GM19351 (cell line): Measurements from ENCODE around the gene ATP6V0A1.
"Not testable (repeated sequence)": the region's sequence is repeated elsewhere in the genome, so short reads cannot be mapped to it uniquely, and the experiment has no call there.

Experiments used
- ATAC-seq: cut with Tn5 transposase; IDR thresholded peaks from one replicate; pipeline ENCODE4 v1.9.1; 2021; ENCODE audit warnings: mild to moderate bottlenecking, moderate library complexity; ENCODE audit not compliant: unreplicated experiment

Gene ATP6V0A1

DNA sequence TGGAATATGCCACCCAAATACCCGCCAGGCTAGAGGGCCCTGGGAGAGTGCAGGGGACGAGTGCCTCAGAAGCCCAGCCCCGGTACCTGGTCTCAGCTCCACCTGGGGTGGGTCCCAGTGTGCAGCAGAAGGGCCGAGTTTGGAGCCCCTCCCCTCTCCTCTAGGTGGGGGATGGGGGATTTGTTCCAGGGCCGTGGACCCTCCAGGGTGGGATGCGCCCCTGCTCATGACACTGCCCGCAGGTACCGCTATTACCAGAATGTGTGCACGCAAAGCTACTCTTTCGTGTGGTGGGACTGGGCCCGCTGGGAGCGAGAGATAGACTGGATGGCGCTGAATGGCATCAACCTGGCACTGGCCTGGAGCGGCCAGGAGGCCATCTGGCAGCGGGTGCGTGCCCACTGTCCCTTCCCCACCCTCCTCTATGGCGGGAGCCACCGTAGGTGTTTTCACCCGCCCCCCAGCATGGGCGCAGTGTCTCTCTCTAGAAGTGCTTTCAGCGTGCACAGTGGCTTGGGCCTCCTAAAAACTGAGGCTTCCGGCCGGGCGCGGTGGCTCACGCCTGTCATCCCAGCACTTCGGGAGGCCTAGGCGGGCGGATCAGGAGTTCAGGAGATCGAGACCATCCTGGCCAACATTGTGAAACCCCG is 78.6 kb downstream of the ATP6V0A1 start:
- ATAC-seq: no peak

DNA sequence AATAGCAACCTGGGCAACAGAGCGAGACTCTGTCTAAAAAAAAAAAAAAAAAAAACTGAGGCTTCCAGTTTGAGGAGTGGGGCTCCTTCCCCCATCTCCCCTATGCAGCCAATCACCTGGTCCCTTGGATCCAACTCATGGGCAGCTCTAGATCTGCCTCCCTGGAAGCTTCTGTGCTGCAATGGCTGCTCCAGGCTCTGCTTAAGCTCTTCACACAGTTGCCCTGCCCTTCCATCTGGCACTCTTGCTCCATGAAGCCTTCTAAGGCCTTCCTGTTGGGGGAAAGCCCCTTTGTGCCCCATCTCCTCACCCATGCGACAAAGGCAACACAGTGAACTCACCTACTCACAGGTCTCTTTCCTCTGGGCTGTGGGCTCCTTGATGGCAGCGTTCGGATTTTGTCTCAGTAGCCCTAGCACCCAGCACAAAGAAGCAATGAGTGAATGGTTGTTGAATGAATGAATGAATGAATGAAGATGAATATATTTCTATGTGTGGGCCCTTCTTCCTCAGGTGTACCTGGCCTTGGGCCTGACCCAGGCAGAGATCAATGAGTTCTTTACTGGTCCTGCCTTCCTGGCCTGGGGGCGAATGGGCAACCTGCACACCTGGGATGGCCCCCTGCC is 79.3 kb downstream of the ATP6V0A1 start:
- ATAC-seq: no peak

DNA sequence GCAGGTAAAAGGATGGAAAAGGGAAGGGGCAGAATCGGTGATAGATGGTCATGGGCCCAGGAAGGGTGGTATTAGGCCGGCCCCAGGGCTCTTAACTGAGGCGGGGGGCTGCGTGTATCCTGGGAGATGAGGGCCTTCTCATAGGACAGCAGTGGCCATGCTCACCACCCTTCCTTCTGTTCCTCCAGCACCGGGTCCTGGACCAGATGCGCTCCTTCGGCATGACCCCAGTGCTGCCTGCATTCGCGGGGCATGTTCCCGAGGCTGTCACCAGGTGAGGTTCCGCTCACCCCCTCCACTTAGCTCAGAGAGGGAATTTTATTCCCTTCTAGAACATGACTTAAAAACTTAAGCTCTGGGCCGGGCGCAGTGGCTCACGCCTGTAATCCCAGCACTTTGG is 79.8 kb downstream of the ATP6V0A1 start:
- no peak for ATAC-seq

DNA sequence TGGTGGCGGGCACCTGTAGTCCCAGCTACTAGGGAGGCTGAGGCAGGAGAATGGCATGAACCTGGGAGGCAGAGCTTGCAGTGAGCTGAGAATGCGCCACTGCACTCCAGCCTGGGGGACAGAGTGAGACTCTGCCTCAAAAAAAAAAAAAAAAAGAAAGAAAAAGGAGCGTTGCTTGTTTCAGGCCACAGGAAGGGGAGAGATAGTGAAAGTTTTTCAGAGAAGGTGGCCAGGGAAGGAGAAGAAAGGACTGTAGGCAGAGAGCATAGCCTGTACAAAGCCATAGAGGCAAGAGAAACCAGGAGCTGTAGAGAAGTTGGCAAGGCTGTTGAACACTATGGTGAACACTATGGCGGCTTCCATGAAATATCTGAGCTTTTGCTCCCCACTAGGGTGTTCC is 81.9 kb downstream of the ATP6V0A1 start:
- not testable (repeated sequence) for ATAC-seq

DNA sequence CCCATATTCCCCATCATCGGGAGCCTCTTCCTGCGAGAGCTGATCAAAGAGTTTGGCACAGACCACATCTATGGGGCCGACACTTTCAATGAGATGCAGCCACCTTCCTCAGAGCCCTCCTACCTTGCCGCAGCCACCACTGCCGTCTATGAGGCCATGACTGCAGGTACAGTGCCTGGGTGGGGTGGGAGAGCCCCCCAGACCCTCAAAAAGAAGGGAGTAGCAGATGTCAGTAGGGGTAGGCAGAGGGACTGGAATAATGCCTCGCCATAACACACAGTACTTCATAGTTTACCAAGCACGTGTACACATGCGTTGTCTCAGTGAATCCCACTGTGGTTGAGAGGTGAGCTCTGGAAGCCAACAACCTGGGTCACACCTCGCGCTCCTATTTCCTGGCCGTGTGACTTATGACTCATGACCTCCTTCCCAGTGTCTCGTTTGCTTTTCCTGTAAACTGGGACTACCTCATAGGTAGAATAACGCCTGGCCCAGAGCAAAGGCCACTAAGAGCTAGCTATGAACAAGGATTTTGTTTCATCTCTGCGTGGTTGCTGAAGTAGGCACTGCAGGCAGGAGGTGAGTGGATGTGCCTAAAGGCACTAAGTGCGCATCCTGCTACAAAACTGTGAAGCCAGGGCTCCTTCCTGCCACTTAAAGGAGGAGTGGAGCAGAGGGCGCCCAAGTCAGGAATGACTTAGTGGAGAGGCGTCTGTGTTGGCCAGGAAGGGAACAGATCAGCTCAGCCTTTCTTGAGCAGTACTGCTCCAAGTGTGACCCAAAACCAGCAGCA is 82.6 kb downstream of the ATP6V0A1 start:
- no peak for ATAC-seq

DNA sequence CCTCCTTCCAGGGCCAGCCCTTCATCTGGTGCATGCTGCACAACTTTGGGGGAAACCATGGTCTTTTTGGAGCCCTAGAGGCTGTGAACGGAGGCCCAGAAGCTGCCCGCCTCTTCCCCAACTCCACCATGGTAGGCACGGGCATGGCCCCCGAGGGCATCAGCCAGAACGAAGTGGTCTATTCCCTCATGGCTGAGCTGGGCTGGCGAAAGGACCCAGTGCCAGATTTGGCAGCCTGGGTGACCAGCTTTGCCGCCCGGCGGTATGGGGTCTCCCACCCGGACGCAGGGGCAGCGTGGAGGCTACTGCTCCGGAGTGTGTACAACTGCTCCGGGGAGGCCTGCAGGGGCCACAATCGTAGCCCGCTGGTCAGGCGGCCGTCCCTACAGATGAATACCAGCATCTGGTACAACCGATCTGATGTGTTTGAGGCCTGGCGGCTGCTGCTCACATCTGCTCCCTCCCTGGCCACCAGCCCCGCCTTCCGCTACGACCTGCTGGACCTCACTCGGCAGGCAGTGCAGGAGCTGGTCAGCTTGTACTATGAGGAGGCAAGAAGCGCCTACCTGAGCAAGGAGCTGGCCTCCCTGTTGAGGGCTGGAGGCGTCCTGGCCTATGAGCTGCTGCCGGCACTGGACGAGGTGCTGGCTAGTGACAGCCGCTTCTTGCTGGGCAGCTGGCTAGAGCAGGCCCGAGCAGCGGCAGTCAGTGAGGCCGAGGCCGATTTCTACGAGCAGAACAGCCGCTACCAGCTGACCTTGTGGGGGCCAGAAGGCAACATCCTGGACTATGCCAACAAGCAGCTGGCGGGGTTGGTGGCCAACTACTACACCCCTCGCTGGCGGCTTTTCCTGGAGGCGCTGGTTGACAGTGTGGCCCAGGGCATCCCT is 84.8 kb downstream of the ATP6V0A1 start:
- no peak for ATAC-seq

DNA sequence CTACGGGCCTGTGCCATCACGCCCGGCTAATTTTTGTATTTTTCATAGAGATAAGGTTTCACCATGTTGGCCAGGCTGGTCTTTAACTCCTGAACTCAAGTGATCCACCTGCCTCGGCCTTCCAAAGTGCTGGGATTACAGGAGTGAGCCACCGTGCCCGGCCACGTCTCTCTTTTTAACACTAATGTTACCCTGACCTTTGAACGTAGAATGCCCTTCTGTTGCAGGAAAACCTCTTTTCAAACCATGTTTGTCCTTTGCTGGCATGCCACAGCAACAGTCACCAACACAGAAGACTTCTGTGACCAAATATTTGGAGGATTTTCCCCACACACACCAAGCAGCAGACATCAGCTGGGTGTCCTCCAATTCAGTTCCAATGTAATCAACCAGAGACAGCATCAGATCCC is 86.2 kb downstream of the ATP6V0A1 start:
- no peak for ATAC-seq

DNA sequence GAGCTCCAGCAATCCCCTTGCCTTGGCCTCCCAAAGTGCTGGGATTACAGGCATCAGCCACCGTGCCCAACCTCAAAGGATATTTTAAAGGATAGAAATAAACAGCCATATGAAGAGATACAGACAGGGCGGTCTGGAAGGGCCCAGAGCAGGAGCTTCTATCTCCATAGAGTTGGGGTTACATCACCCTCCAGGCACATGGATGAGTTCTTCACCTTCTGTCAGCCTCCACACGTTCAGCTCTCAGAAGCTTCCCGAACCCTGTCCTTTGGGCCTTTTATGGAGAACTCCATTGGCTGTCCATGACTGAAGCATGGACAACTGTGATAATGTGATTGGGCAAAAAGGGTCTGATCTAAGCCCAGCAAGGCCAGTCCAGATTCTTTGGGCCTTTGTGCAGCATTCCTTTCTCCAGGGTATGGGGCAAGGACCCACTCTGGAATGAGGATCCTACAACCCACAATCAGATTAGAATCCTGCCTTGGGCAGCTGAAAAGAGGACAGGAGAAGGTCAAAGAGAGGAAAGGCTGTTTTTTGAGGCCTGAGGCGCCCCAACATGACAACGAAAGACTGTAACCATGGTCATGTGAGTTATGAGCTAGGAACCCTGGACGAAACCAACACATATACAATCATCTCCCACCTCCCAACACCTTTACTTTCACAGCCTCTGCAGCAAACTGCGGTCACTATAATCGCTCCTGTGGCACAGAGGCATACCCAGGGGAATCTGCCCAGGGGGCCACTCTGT is 87.3 kb downstream of the ATP6V0A1 start:
- not testable (repeated sequence) for ATAC-seq

DNA sequence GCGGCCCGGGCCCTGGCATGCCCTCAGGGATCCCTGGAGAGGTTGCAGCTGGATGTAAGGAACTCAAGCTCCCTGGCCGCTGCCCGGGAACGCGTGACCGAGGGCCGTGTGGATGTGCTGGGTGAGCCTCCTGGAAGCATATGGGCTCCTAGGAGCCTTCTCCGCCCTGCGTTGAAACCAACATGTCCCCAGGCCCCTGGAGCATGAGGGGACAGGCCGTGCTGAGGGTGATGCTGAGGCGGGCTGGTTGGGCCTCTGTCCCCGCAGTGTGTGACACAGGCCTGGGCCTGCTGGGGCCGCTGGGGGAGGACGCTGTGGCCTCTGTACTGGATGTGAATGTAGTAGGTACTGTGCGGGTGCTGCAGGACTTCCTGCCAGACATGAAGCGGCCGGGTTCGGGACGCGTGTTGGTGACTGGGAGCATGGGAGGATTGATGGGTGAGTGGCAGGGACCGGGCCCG is 88.4 kb downstream of the ATP6V0A1 start:
- ATAC-seq: no peak

DNA sequence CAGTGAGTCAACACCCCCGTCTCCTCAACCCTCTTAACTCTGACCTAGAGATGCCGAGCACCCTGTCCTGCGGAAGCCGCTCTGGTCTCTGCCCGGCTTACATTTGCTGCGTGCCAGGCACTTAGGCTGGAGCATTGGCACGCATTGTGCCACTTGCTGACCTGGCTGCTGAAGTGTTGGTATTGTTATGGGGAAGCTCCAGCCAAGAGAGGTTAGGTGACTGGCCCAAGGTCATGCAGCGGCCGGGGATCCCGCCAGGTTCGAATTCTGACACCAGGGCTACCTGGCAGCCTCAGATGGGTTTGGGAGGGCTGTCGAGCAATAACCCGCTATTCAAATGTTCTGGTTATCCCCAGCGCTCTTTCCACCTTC is 89.0 kb downstream of the ATP6V0A1 start:
- ATAC-seq: no peak

DNA sequence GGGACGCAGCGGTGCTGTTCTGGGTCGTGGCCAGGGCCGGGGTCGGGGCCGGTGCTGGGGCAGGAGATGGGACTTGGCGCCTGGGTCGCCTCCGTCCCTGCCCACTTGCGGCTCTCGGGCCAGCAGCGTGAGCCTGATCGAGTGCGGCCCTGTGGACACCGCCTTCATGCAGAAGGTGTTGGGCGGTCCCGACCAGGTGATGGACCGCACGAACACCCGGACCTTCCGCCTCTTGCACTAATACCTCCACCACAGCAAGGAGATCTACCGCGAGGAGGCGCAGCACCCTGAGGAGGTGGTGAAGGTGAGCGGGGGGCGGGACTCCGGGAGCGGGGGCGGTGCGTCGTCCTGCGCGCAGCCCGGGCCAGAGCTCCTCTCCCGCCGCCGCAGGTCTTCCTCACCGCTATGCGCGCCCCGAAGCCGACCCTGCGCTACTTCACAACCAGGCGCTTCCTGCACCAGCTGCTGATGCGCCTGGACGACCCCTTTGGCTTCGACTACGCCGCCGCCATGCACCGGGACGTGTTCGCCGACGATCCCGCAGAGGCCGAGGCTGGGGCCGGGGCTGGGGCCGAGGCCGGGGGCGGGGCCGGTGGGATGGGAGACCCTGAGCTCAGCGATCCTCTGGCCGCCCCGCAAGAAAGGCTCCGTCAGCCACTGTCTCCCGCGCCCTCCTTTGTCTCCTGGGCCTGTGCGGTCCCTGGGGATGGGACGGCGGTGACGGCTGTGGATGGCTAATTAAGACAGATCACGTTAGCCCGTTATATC is 89.6 kb downstream of the ATP6V0A1 start:
- ATAC-seq: peak; percentile 69

DNA sequence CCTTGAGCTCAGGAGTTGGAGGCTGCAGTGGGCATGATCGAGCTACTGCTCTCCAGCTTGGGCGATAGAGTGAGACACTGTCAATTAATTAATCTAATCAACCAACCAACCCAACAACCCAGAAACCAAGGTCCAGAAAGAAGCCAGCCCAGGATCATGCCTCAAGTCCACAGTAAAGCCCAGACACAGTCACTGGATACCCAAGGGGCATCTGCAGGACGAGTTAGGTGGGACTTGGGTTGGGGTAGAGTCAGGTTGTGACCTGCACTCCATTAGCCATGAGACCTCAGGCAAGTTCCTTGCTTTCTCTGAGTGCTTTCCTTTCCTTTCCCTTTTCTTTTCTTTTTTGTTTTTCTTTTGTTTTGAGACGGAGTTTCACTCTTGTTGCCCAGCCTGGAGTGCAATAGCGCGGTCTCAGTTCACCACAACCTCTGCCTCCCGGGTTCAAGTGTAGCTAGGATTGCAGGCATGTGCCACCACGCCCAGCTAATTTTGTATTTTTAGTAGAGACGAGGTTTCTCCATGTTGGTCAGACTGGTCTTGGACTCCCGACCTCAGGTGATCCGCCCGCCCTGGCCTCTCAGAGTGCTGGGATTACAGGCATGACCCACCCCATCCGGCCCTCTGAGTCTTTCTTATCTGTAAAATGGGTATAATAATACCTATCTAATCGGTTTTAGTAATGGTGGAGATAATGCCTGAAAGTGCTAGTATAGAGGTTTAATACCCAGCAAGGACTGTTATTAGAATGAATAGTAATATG is 90.5 kb downstream of the ATP6V0A1 start:
- no peak for ATAC-seq

DNA sequence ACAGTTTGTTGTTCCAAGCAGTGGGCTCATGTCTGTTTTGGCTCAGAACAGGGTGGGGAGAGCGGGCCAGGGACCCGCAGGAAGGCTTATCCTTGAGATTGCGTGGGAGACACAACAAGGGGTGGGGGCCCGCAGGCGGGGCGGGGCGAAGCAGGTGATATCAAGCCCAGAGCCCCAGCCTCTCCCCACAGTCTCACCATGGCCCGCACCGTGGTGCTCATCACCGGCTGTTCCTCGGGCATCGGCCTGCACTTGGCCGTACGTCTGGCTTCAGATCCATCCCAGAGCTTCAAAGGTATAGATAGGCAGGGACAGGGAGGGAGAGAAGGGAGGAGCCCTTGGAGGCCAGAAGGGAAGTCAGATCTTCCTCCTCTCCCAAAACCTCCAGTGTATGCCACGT is 94.1 kb downstream of the ATP6V0A1 start, which contains the start of gene HSD17B1:
TSS of gene HSD17B1 (plus strand) at position 188 of the 400 bp plus-strand sequence. CDS start at position 199, 11 bp downstream.
- not testable (repeated sequence) for ATAC-seq

DNA sequence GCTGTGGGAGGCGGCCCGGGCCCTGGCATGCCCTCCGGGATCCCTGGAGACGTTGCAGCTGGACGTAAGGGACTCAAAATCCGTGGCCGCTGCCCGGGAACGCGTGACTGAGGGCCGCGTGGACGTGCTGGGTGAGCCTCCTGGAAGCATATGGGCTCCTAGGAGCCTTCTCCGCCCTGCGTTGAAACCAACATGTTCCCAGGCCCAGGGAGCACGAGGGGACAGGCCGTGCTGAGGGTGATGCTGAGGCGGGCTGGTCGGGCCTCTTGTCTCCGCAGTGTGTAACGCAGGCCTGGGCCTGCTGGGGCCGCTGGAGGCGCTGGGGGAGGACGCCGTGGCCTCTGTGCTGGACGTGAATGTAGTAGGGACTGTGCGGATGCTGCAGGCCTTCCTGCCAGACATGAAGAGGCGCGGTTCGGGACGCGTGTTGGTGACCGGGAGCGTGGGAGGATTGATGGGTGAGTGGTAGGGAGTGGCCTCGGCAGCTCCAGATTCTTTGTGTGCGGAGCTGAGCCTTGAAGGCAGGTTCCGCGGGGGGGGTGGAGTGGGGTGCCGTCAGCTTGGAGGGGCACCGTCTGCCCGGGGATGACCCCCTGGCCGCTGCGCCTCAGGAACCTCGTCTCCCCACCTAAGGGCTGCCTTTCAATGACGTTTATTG is 94.6 kb downstream of the ATP6V0A1 start:
- no peak for ATAC-seq

DNA sequence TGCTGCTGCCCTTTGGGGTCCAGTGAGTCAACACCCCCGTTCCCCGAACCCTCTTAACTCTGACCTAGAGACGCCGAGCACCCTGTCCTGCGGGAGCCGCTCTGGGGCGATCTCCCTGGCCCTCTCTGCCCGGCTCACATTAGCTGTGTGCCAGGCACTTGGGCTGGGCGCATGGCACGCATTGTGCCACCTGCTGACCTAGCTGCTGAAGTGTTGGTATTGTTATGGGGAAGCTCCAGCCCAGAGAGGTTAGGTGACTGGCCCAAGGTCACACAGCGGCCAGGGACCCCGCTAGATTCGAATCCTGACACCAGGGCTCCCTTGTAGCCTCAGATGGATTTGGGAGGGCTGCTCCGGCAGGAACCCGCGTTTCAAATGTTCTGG is 95.2 kb downstream of the ATP6V0A1 start:
- no peak for ATAC-seq

DNA sequence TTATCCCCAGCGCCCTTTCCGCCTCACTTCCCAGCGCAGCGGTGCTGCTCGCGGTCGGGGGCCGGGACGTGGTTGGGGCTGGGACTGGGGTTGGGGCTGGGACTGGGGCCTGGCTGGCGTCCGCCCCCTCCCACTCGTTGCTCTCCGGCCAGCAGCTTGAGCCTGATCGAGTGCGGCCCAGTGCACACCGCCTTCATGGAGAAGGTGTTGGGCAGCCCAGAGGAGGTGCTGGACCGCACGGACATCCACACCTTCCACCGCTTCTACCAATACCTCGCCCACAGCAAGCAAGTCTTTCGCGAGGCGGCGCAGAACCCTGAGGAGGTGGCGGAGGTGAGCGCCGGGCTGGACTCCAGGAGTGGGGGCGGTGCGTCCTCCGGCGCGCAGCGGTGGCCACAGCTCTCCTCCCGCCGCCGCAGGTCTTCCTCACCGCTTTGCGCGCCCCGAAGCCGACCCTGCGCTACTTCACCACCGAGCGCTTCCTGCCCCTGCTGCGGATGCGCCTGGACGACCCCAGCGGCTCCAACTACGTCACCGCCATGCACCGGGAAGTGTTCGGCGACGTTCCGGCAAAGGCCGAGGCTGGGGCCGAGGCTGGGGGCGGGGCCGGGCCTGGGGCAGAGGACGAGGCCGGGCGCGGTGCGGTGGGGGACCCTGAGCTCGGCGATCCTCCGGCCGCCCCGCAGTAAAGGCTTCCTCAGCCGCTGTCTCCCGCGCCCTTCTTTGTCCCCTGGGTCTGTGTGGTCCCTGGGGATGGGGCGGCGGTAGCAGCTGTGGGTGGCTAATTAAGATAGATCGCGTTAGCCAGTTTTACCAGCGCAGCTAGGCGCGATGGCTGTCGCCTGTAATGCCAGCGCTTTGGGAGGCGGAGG is 95.8 kb downstream of the ATP6V0A1 start:
- ATAC-seq: peak; percentile 82

DNA sequence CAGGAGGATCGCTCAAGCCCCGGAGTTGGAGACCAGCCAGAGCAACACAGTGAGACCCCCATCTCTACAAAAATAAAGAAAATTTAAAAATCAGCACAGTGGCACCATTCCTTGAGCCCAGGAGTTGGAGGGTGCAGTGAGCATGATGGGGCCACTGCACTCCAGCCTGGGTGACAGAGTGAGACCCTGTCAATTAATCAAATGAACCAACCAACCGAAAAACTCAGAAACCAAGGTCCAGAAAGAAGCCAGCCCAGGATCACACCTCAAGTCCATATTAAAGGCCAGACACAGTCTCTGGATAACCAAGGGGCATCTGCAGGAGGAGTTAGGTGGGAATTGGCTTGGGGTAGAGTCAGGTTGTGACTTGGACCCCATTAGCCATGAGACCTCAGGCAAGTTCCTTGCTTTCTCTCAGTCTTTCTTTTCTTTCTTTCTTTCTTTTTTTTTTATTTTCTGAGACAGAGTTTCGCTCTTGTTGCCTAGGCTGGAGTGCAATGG is 96.5 kb downstream of the ATP6V0A1 start:
- peak; percentile 9 for ATAC-seq
